Smooth muscle cell (in vitro differentiated cells): ENCODE measurements around the gene IGF1. TPM values are rescaled to one million over a fixed set of nuclear protein-coding genes. Genes with fewer than 3 reads are reported as not detected.

ENCODE experiments used
- DNase-seq: peaks from one replicate; lab custom pipeline; 2025; ENCODE audit not compliant: unreplicated experiment; lab: John Stamatoyannopoulos, UW
- H2AFZ ChIP-seq: fragments of 200-600 bp; sonication (generic); 2 replicates; pipeline ENCODE4 v1.6.0; 2016; ENCODE audit warnings: antibody characterized with exemption, low read depth, mild to moderate bottlenecking
- H3F3A ChIP-seq: fragments of 200-600 bp; sonication (generic); 2 replicates; pipeline ENCODE4 v1.6.0; 2017; ENCODE audit warnings: antibody characterized with exemption, low read depth
- H3K27ac ChIP-seq: fragments of 200-600 bp; sonication (generic); 2 replicates; pipeline ENCODE4 v1.5.1; 2016; ENCODE audit warnings: low read depth, mild to moderate bottlenecking
- H3K27me3 ChIP-seq: fragments of 200-600 bp; sonication (generic); 2 replicates; pipeline ENCODE4 v1.6.1; 2016; ENCODE audit warnings: low read depth, mild to moderate bottlenecking
- H3K36me3 ChIP-seq: fragments of 200-600 bp; sonication (generic); 2 replicates; pipeline ENCODE4 v1.5.1; 2016; ENCODE audit warnings: low read depth
- H3K4me1 ChIP-seq: fragments of 200-600 bp; sonication (generic); 2 replicates; pipeline ENCODE4 v1.5.1; 2016; ENCODE audit warnings: low read depth
- H3K4me2 ChIP-seq: fragments of 200-600 bp; sonication (generic); 2 replicates; pipeline ENCODE4 v1.6.0; 2016; ENCODE audit warnings: mild to moderate bottlenecking
- H3K4me3 ChIP-seq: fragments of 200-600 bp; sonication (generic); 2 replicates; pipeline ENCODE4 v1.5.1; 2016; ENCODE audit warnings: mild to moderate bottlenecking
- H3K79me2 ChIP-seq: fragments of 200-600 bp; sonication (generic); 2 replicates; pipeline ENCODE4 v1.6.0; 2016; ENCODE audit warnings: low read depth, mild to moderate bottlenecking
- H3K9ac ChIP-seq: fragments of 200-600 bp; sonication (generic); 2 replicates; pipeline ENCODE4 v1.6.0; 2016; ENCODE audit warnings: low read depth
- H3K9me3 ChIP-seq: fragments of 200-600 bp; sonication (generic); replicated peaks from 2 replicates; pipeline ENCODE4 v1.5.1; 2016; ENCODE audit warnings: low read depth
- H4K20me1 ChIP-seq: fragments of 200-600 bp; sonication (generic); 2 replicates; pipeline ENCODE4 v1.6.0; 2016; ENCODE audit warnings: low read depth
- CTCF ChIP-seq: fragments of 200-600 bp; sonication (generic); IDR thresholded peaks from 2 replicates; pipeline ENCODE4 v1.5.1; 2017; ENCODE audit warnings: borderline replicate concordance, mild to moderate bottlenecking, antibody characterized with exemption; ENCODE audit not compliant: insufficient read depth, poor library complexity, severe bottlenecking
- WGBS: methylation state at CpG from one replicate; pipeline ENCODE4 v1.1.7; 2016; ENCODE audit warnings: low lambda C conversion rate; 5-methylcytosine and 5-hydroxymethylcytosine counted together
- polyA plus RNA-seq: library from polyadenylated mRNA; unstranded; fragments of >200 nt; fragmentation: Nextera tagmentation; extraction: Ambion mirVana; gene quantifications from 2 replicates; pipeline ENCODE4 v1.2.1, GENCODE V29; 2016
- total RNA-seq: library from RNA; depleted of rRNA; stranded (reverse); fragments of >200 nt; gene quantifications from 2 replicates; pipeline ENCODE4 v1.2.3, GENCODE V29; 2014

IGF1 gene
- total and polyA plus RNA-seq, 2 experiments from 2014 or later, result 1.3 to 8.9 TPM

DNA sequence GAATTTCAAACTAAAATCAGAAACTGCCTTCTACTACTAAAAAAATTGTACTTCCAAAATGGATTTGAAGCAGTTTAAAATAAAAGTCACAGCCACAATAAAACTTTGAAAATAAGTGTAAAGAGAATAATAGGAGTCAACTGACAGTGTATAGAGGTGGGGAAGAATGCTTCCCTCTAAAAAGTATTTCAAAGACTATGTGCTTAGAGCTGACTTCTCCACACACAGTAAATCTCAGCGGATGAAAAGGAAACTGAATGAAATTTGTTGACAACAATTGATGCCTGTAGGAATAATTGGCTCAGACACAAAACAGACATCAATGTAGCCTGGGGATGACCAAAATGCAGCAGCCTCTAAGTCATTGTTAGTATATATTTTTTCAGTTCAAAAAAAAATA, 7.9 kb downstream of the IGF1 start:
- no peak for TF ChIP-seq CTCF
- 63% methylated on average over 1 of the region's 1 CpG for WGBS
- Histone ChIP-seq H3K27me3 (no peaks in the 10 kb centered on the region), H3K27ac (no peak overlapping the region), H3K9me3 (no peaks in the 10 kb centered on the region), H2AFZ (no peak overlapping the region), H3K36me3 (no peaks in the 10 kb centered on the region), H3F3A (no peaks in the 10 kb centered on the region), H4K20me1 (no peaks in the 10 kb centered on the region), H3K4me2 (no peak overlapping the region), H3K79me2 (no peaks in the 10 kb centered on the region), H3K9ac (no peak overlapping the region), H3K4me1 (no peaks in the 10 kb centered on the region), H3K4me3 (no peak overlapping the region)
- DNase-seq, result no peak

GRCh38 chr12:102471556-102471955, 8.8 kb downstream of the IGF1 start:
- Histone ChIP-seq H3K36me3 (no peaks in the 10 kb centered on the region), H3K27ac (no peak overlapping the region), H2AFZ (no peak overlapping the region), H3K27me3 (no peaks in the 10 kb centered on the region), H3K4me3 (no peak overlapping the region), H3K9ac (no peak overlapping the region), H4K20me1 (no peaks in the 10 kb centered on the region), H3K4me2 (no peak overlapping the region), H3K79me2 (no peaks in the 10 kb centered on the region), H3K4me1 (no peaks in the 10 kb centered on the region), H3F3A (no peaks in the 10 kb centered on the region), H3K9me3 (no peaks in the 10 kb centered on the region)
- no peak for DNase-seq
- no peak for TF ChIP-seq CTCF
- WGBS, result 90% methylated on average over 2 of the region's 2 CpGs

DNA sequence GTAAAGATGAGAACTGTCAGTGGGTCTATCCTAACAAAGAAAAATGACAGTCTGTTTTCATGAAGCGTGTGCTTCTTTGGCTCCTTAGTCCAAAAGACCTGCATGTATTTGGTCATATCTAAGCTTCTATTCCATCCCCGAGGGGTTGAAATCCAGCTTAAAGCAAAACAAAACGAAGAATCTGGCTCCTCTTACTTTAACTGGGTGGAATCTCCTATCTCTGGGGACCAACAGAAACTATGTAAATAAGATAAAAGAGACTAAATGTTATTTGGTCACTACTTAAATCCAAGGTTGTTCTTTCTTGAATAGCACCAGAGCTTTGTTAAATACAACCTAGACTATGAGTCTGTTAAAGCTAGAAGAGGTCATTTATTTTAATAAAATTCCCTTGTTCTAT, 9.4 kb downstream of the IGF1 start:
- Histone ChIP-seq H2AFZ (no peak overlapping the region), H3K27ac (no peak overlapping the region), H3K9me3 (no peaks in the 10 kb centered on the region), H3K79me2 (no peaks in the 10 kb centered on the region), H4K20me1 (no peaks in the 10 kb centered on the region), H3K4me2 (no peak overlapping the region), H3K9ac (no peak overlapping the region), H3K4me1 (no peaks in the 10 kb centered on the region), H3K4me3 (no peak overlapping the region), H3K36me3 (no peaks in the 10 kb centered on the region), H3K27me3 (no peaks in the 10 kb centered on the region), H3F3A (no peaks in the 10 kb centered on the region)
- DNase-seq, result no peak
- no peak for TF ChIP-seq CTCF
- WGBS, result 61% methylated on average over 3 of the region's 3 CpGs

DNA sequence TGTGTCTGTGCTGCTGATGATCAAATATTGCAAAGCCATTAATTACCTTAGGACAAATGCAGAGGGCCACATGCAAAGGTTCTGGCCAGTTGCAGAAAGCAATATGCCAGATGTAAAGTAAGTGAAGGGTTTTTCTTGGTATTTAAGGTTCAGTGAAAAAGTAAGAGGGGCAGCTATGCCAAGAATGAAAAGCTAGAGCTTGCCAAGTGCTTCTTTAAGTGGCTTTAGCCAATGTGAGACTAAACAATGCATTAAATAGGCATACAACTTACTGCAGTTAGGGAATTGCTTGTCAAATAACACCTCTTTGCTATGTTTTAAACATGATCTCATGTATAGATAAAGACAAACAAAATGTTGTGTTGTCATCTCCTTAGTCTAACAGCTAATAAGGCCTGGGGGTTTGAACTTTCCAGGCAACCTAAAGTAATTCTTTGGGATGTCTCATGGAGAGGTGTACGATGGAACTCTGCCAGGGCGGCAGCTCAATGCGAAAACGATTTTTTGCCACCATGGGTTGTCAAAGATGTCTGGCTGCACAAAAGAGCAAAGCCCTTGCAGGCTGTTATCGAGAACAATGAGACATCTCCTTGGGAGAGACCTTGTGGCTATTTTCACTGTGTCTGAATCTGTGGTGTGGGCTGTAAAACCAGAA, 12.0 kb downstream of the IGF1 start:
- 73% methylated on average over 5 of the region's 5 CpGs for WGBS
- H3K27me3 ChIP-seq, result no peaks in the 10 kb centered on the region
- TF ChIP-seq CTCF, result no peak
- H3K79me2 ChIP-seq, result no peaks in the 10 kb centered on the region
- no peak overlapping the region for H3K4me3 ChIP-seq
- no peak overlapping the region for H3K9ac ChIP-seq
- DNase-seq, result no peak
- no peaks in the 10 kb centered on the region for H3F3A ChIP-seq
- H3K9me3 ChIP-seq, result no peaks in the 10 kb centered on the region
- H3K4me2 ChIP-seq, result no peak overlapping the region
- no peaks in the 10 kb centered on the region for H3K36me3 ChIP-seq
- H3K27ac ChIP-seq, result no peak overlapping the region
- no peaks in the 10 kb centered on the region for H3K4me1 ChIP-seq
- no peak overlapping the region for H2AFZ ChIP-seq
- H4K20me1 ChIP-seq, result no peaks in the 10 kb centered on the region
